Ovary (tissue), 10 donors: Measurements from ENCODE around the gene SPACDR. TPM values are rescaled to one million over a fixed set of nuclear protein-coding genes. Genes with fewer than 3 reads are reported as not detected.

Source experiments
- DNase-seq, 5 donors: peaks; one replicate each; pipeline ENCODE4 v3.0.0-alpha.2; 2019 to 2020
- H3K27ac ChIP-seq, 2 donors: fragments of 200-600 bp; one replicate each; pipeline versions ENCODE4 v1.5.1 to v1.8.0; 2019 to 2022
- H3K27me3 ChIP-seq: fragments of 200-600 bp; one replicate; pipeline ENCODE4 v1.8.0; 2022
- H3K36me3 ChIP-seq: fragments of 200-600 bp; sonication (generic); one replicate; pipeline ENCODE4 v1.5.1; 2019
- H3K4me1 ChIP-seq: one replicate; pipeline ENCODE4 v1.8.1; 2013; ENCODE audit warnings: mild to moderate bottlenecking, moderate library complexity; ENCODE audit not compliant: insufficient read depth
- H3K4me3 ChIP-seq: fragments of 200-600 bp; sonication (generic); one replicate; pipeline ENCODE4 v1.5.1; 2017
- H3K9me3 ChIP-seq, 2 donors: fragments of 200-600 bp in 1 of 2; sonication (generic) in 1 of 2; one replicate each; pipeline versions ENCODE4 v1.5.1 to v1.8.1; 2013 to 2019; ENCODE audit warnings: mild to moderate bottlenecking in 1 of 2, moderate library complexity in 1 of 2
- CTCF ChIP-seq, 3 donors: fragments of 450-650 bp in 2 of 3; fragments of 200-600 bp in 1 of 3; IDR thresholded peaks; one replicate each; pipeline versions ENCODE4 v1.5.1 to v1.8.0; 2016 to 2022; ENCODE audit warnings: antibody characterized with exemption in 3 of 3, mild to moderate bottlenecking in 1 of 3
- EP300 ChIP-seq: sonication (generic); formaldehyde crosslinking; IDR thresholded peaks from one replicate; pipeline ENCODE4 v1.6.1; 2017; ENCODE audit warnings: antibody characterized with exemption
- POLR2A ChIP-seq: fragments of 450-650 bp; IDR thresholded peaks from one replicate; pipeline ENCODE4 v1.6.1; 2017; ENCODE audit warnings: antibody characterized with exemption, mild to moderate bottlenecking, moderate library complexity
- WGBS, 3 donors: extraction: QIAGEN DNeasy Blood & Tissue Kit in 1 of 3; methylation state at CpG; one replicate each; pipeline versions ENCODE4 v1.1.5 to v1.1.7; 2013 to 2017; 5-methylcytosine and 5-hydroxymethylcytosine counted together
- intact Hi-C, 4 donors: fragments of 100-400 bp; cut with DNase I; formaldehyde crosslinking; loops; one replicate each; pipeline versions ENCODE4 v1.11.0 to v1.15.1; 2022 to 2023
- long read RNA-seq, 3 donors: library from polyadenylated mRNA in 2 of 3; unstranded in 2 of 3; transcript quantifications; one replicate each; pipeline ENCODE4 v2.0.0 and lab custom pipeline, GENCODE V29; 2021 to 2026
- polyA plus RNA-seq, 2 donors: library from polyadenylated mRNA; stranded (reverse); fragments of 200-250 nt in 1 of 2; fragments of 350-450 nt in 1 of 2; fragmentation: Illumina TruSeq in 1 of 2; extraction: RNeasy Lipid Tissue Mini Kit (QIAGEN cat#74804) in 1 of 2; gene quantifications; one replicate each; pipeline ENCODE4 v1.2.3, GENCODE V29; 2013 to 2014
- total RNA-seq, 7 donors: library from RNA; depleted of rRNA in 2 of 7; stranded (reverse); fragments of >200 nt in 2 of 7; fragmentation: NEBNext Ultra II Directional in 3 of 7; extraction: Animal tissue kit (Norgen Biotek cat#: 25700) in 3 of 7; gene quantifications; one replicate each; pipeline versions ENCODE4 v1.1.0 to v1.2.4, GENCODE V29; 2016 to 2023
- donor health status: DM: no; HTN: no; CAD: no; lungs with moderate emphysema.
- donor health status: DM: no; HTN: no; CAD: no.
- donor health status: Bipolar disorder and iron deficiency.
- donor health status: DM: yes; HTN: yes; CAD: no.
- donor health status: DM: no; HTN: no; CAD: no.
- donor health status: DM: yes; HTN: yes; CAD: no.

SPACDR gene
- total RNA-seq (1 to 10 TPM in 2 of 7 donors, under 1 TPM in 4, not detected in 1; 0.45 to 3.0 (median 0.87) TPM), polyA plus RNA-seq (under 1 TPM; 0.25 to 0.71 TPM)
- long read RNA-seq, donor 1, result 0 reads
- long read RNA-seq, donor 2, result 0 reads
- long read RNA-seq, donor 3, result 0 reads

GRCh38 chr7:100464210-100464660, at the start of gene SPACDR:
SPACDR (minus strand) TSS chr7:100464260; CDS start chr7:100464025, 235 bp downstream.
- Histone ChIP-seq H3K27me3 (no peaks in the 10 kb centered on the region), H3K4me3 (no peak within 1 kb of the TSS), H3K27ac (no peak within 1 kb of the TSS), H3K4me1 (peaks cover 4% of the 10 kb centered on the region), H3K36me3 (no peaks in the 10 kb centered on the region), H3K9me3 (no peaks in the 10 kb centered on the region)
- intact Hi-C loops, result loop anchor here in 2 of 4 donors (10.0 kb wide), 2 partner anchors 231 to 261 kb away; partner anchors contain the start of genes EPO (in 2 of the 2) and GIGYF1 (in 1 of the 2)
- 83 to 87% (median 84%) methylated on average over 7 of the region's 7 CpGs for WGBS, 3 donors
- DNase-seq, result no peak
- TF ChIP-seq CTCF (IDR thresholded peaks at IDR 0.05) (no peak), EP300 (no peak), POLR2A (no peak)

- 87 to 90% (median 88%) methylated on average over 9 of the region's 9 CpGs for WGBS, 3 donors
These were observed 49.3 kb upstream of the SPACDR start for GRCh38 chr7:100513212-100513810.

GRCh38 chr7:100510437-100511239, 46.6 kb upstream of the SPACDR start:
- Histone ChIP-seq H3K4me3 (no peak overlapping the region), H3K27me3 (no peaks in the 10 kb centered on the region), H3K4me1 (peaks cover 3% of the 10 kb centered on the region), H3K9me3 (no peaks in the 10 kb centered on the region), H3K36me3 (no peaks in the 10 kb centered on the region), H3K27ac (no peak overlapping the region)
- DNase-seq, result no peak
- WGBS, 3 donors, result 91 to 95% (median 92%) methylated on average over 9 of the region's 9 CpGs
- TF ChIP-seq POLR2A (no peak), EP300 (no peak), CTCF (IDR thresholded peaks at IDR 0.05) (no peak)
- intact Hi-C loops, result no loop called here

More at GRCh38 chr7:100513212-100513810, 49.3 kb upstream of the SPACDR start:
- H3K4me1 ChIP-seq, result peaks cover 5% of the 10 kb centered on the region
- intact Hi-C loops, result no loop called here
- no peaks in the 10 kb centered on the region for H3K36me3 ChIP-seq
- no peaks in the 10 kb centered on the region for H3K9me3 ChIP-seq
- TF ChIP-seq POLR2A, result no peak
- TF ChIP-seq CTCF (IDR thresholded peaks at IDR 0.05), result no peak
- no peak for TF ChIP-seq EP300
- no peak overlapping the region for H3K4me3 ChIP-seq
- no peak overlapping the region for H3K27ac ChIP-seq
- no peaks in the 10 kb centered on the region for H3K27me3 ChIP-seq
- no peak for DNase-seq

GRCh38 chr7:100509231-100509630, 45.2 kb upstream of the SPACDR start:
- WGBS, 3 donors, result 12 to 33% (median 17%) methylated on average over 15 of the region's 15 CpGs
- H3K9me3 ChIP-seq, result no peaks in the 10 kb centered on the region
- no peaks in the 10 kb centered on the region for H3K27me3 ChIP-seq
- no peaks in the 10 kb centered on the region for H3K36me3 ChIP-seq
- H3K4me3 ChIP-seq, result no peak overlapping the region
- peaks cover 3% of the 10 kb centered on the region for H3K4me1 ChIP-seq
- intact Hi-C loops, result no loop called here
- no peak overlapping the region for H3K27ac ChIP-seq
- DNase-seq, result peak; percentile 73 to 89 (median 78)
- TF ChIP-seq EP300 (no peak), POLR2A (peak; percentile 13), CTCF (IDR thresholded peaks at IDR 0.05) (no peak)
